ENCODE results near the gene PF4V1.
"Not testable (repeated sequence)": the region's sequence is repeated elsewhere in the genome, so short reads cannot be mapped to it uniquely, and the experiment has no call there.

PF4V1 gene

GRCh38 chr4:73871511-73872310 is 18.6 kb downstream of the PF4V1 start:
- DNase-seq: no peak

GRCh38 chr4:73872316-73873108 is 19.4 kb downstream of the PF4V1 start:
- no peak for DNase-seq

GRCh38 chr4:73874386-73874785 is 21.3 kb downstream of the PF4V1 start:
- no peak for DNase-seq

- no peak for DNase-seq
Observed at GRCh38 chr4:73875401-73875800, 22.3 kb downstream of the PF4V1 start.

- DNase-seq: no peak
Observed at GRCh38 chr4:73883306-73883705, 30.2 kb downstream of the PF4V1 start.

- no peak for DNase-seq
Observed at GRCh38 chr4:73885574-73886267, 32.6 kb downstream of the PF4V1 start.

GRCh38 chr4:73891326-73891725 is 38.2 kb downstream of the PF4V1 start:
- no peak for DNase-seq

GRCh38 chr4:73891739-73892405 is 38.8 kb downstream of the PF4V1 start:
- no peak for DNase-seq

- DNase-seq: no peak
Observed at GRCh38 chr4:73892966-73893365, 39.9 kb downstream of the PF4V1 start.

- no peak for DNase-seq
Observed at GRCh38 chr4:73894001-73894400, 40.9 kb downstream of the PF4V1 start.

GRCh38 chr4:73895201-73896175 is 42.4 kb downstream of the PF4V1 start:
- DNase-seq: no peak

GRCh38 chr4:73896416-73896815 is 43.3 kb downstream of the PF4V1 start:
- no peak for DNase-seq

GRCh38 chr4:73897380-73898136 is 44.5 kb downstream of the PF4V1 start:
- no peak for DNase-seq

- not testable (repeated sequence) for DNase-seq
Observed at GRCh38 chr4:73899338-73899737, 46.2 kb downstream of the PF4V1 start.

- DNase-seq: no peak
Observed at GRCh38 chr4:73901031-73901430, 47.9 kb downstream of the PF4V1 start.

GRCh38 chr4:73902038-73902637 is 49.0 kb downstream of the PF4V1 start:
- no peak for DNase-seq

GRCh38 chr4:73902817-73903547 is 49.9 kb downstream of the PF4V1 start:
- no peak for DNase-seq
